HepG2 (cell line): Measurements from ENCODE around the gene GGA2. TPM values are rescaled to one million over a fixed set of nuclear protein-coding genes. Genes with fewer than 3 reads are reported as not detected.
A peak's percentile ranks its signal among the peaks of the same experiment; 100 is the strongest.

Source experiments
- BHLHE40 ChIP-seq: IDR thresholded peaks from 2 replicates; pipeline ENCODE4 v1.6.1; 2011; ENCODE audit warnings: low read length, improper control_type of control experiment
- BRCA1 ChIP-seq: sonication (generic); formaldehyde crosslinking; IDR thresholded peaks from 2 replicates; pipeline ENCODE4 v1.4.0; 2020; ENCODE audit warnings: missing genetic modification reagents
- GZF1 ChIP-seq: sonication (generic); formaldehyde crosslinking; IDR thresholded peaks from 2 replicates; pipeline ENCODE4 v1.5.1; 2020; ENCODE audit warnings: mild to moderate bottlenecking, missing genetic modification reagents
- HNRNPLL ChIP-seq: fragments of 200-400 bp; formaldehyde crosslinking; IDR thresholded peaks from 2 replicates; pipeline ENCODE4 v1.6.1; 2017; ENCODE audit warnings: mild to moderate bottlenecking, low read depth, low read length; ENCODE audit not compliant: poor library complexity, severe bottlenecking
- KIAA2018 ChIP-seq: sonication (generic); formaldehyde crosslinking; IDR thresholded peaks from 2 replicates; pipeline ENCODE4 v1.5.0; 2020; ENCODE audit warnings: mild to moderate bottlenecking, missing genetic modification reagents, borderline replicate concordance
- MXI1 ChIP-seq: IDR thresholded peaks from 3 replicates; pipeline ENCODE4 v1.6.1; 2012; ENCODE audit warnings: low read depth, low read length, inconsistent platforms, borderline replicate concordance
- NFATC3 ChIP-seq: sonication (generic); formaldehyde crosslinking; IDR thresholded peaks from 2 replicates; pipeline ENCODE4 v1.5.1; 2020; ENCODE audit warnings: mild to moderate bottlenecking, missing genetic modification reagents
- REL ChIP-seq: sonication (generic); formaldehyde crosslinking; conservative IDR thresholded peaks from 2 replicates; pipeline ENCODE4 v1.8.0; 2022; ENCODE audit warnings: mild to moderate bottlenecking, missing genetic modification reagents, moderate library complexity
- SALL1 ChIP-seq: sonication (generic); formaldehyde crosslinking; IDR thresholded peaks from 2 replicates; pipeline ENCODE4 v1.8.0; 2022; ENCODE audit warnings: mild to moderate bottlenecking, missing genetic modification reagents
- SMAD3 ChIP-seq: sonication (generic); formaldehyde crosslinking; IDR thresholded peaks from 2 replicates; pipeline ENCODE4 v1.4.0; 2020; ENCODE audit warnings: missing genetic modification reagents
- TBX3 ChIP-seq: fragments of 450-650 bp; IDR thresholded peaks from 2 replicates; pipeline ENCODE4 v1.6.1; 2017; ENCODE audit warnings: antibody characterized with exemption, mild to moderate bottlenecking, inconsistent platforms, borderline replicate concordance
- TFDP2 ChIP-seq: sonication (generic); formaldehyde crosslinking; IDR thresholded peaks from 2 replicates; pipeline ENCODE4 v1.4.0; 2020; ENCODE audit warnings: missing genetic modification reagents
- ZMYM3 ChIP-seq: sonication (generic); formaldehyde crosslinking; IDR thresholded peaks from 2 replicates; pipeline ENCODE4 v1.5.1; 2020; ENCODE audit warnings: mild to moderate bottlenecking, missing genetic modification reagents
- ZNF441 ChIP-seq: sonication (generic); formaldehyde crosslinking; IDR thresholded peaks from 2 replicates; pipeline ENCODE4 v1.7.0; 2021; ENCODE audit warnings: missing genetic modification reagents, borderline replicate concordance
- ZNF446 ChIP-seq: sonication (generic); formaldehyde crosslinking; IDR thresholded peaks from 2 replicates; pipeline ENCODE4 v1.5.0; 2020; ENCODE audit warnings: mild to moderate bottlenecking, missing genetic modification reagents
- ZNF672 ChIP-seq: sonication (generic); formaldehyde crosslinking; IDR thresholded peaks from 2 replicates; pipeline ENCODE4 v1.8.1; 2022; ENCODE audit warnings: missing genetic modification reagents
- ZXDC ChIP-seq: sonication (generic); formaldehyde crosslinking; IDR thresholded peaks from 2 replicates; pipeline ENCODE4 v1.5.0; 2020; ENCODE audit warnings: mild to moderate bottlenecking, missing genetic modification reagents
- polyA plus RNA-seq, 8 experiments: library from polyadenylated mRNA; depleted of rRNA in 3 of 8; stranded (reverse) in 7 of 8; unstranded in 1 of 8; fragments of >200 nt; fragmentation: Illumina TruSeq in 4 of 8; extraction: Trizol in 4 of 8; gene quantifications; 2 replicates each; pipeline versions ENCODE4 v1.2.1 to v1.2.3, GENCODE V29; 2011 to 2016; ENCODE audit warnings: low read depth in 4 of 8, missing spikeins in 1 of 8, mixed read lengths in 1 of 8; ENCODE audit not compliant: insufficient read depth in 1 of 8
- total RNA-seq, 5 experiments: library from RNA; depleted of rRNA; stranded (reverse); fragments of >200 nt; fragmentation: Illumina TruSeq; extraction: Trizol; gene quantifications; 2 replicates each; pipeline ENCODE4 v1.2.3, GENCODE V29; 2016; ENCODE audit warnings: low read depth in 1 of 5

The GGA2 gene
- total and polyA plus RNA-seq, 2 of the 13 experiments (the other 11 are each of a cell fraction or from before 2014, with no cell fraction given) = 51.5 to 69.8 TPM

GRCh38 chr16:23556881-23557778 is 46.8 kb upstream of the GGA2 start, which contains the start of the genes EARS2 and UBFD1 (continued):
- TF ChIP-seq REL (CRISPR knock-in tag) (peak; percentile 85; the same call in 1 of the 2 replicates), SALL1 (CRISPR knock-in tag) (peak; percentile 93), BRCA1 (CRISPR knock-in tag) (peak; percentile 95), ZNF672 (no peak; the same call in 1 of the 2 replicates), ZMYM3 (peak; percentile 100), ZNF446 (no peak), ZXDC (CRISPR knock-in tag) (peak; percentile 33; the same call in 1 of the 2 replicates), ZNF441 (CRISPR knock-in tag) (peak; percentile 90), TBX3 (peak; percentile 35; the same call in 1 of the 2 replicates), GZF1 (CRISPR knock-in tag) (no peak; the same call in 1 of the 2 replicates), BHLHE40 (peak; percentile 45), KIAA2018 (CRISPR knock-in tag) (peak; percentile 94; the same call in 1 of the 2 replicates), SMAD3 (peak; percentile 85), TFDP2 (CRISPR knock-in tag) (peak; percentile 84), NFATC3 (0 out of 2 replicates have a peak, but pooled peaks have one; percentile 94), HNRNPLL (peak; percentile 86), MXI1 (peak; percentile 100)
